Cardiac septum (tissue), 1 donor: Measurements from ENCODE around the gene NEDD4. TPM values are rescaled to one million over a fixed set of nuclear protein-coding genes. Genes with fewer than 3 reads are reported as not detected.
"Not testable (repeated sequence)": the region's sequence is repeated elsewhere in the genome, so short reads cannot be mapped to it uniquely, and the experiment has no call there.

ENCODE experiments used
- DNase-seq: peaks from one replicate; pipeline ENCODE4 v3.0.0-alpha.2; 2020; ENCODE audit warnings: low spot score
- intact Hi-C: fragments of 100-400 bp; cut with DNase I; formaldehyde crosslinking; loops from one replicate; pipeline ENCODE4 v1.14.0; 2022
- total RNA-seq: library from RNA; stranded (reverse); fragmentation: NEBNext Ultra II Directional; extraction: Animal tissue kit (Norgen Biotek cat#: 25700); gene quantifications from one replicate; pipeline ENCODE4 v1.2.1, GENCODE V29; 2021
- donor health status: DM: no; HTN: no; CAD: no.

NEDD4 gene
- total RNA-seq, 1 donor from 2014 or later = 10.5 TPM

GRCh38 chr15:55969582-55969981 is 23.8 kb downstream of the NEDD4 start:
- intact Hi-C loops = no loop called here
- no peak for DNase-seq

- intact Hi-C loops = no loop called here
- no peak for DNase-seq
These were observed 24.5 kb downstream of the NEDD4 start for GRCh38 chr15:55968923-55969322.

GRCh38 chr15:55965091-55965490 is 28.3 kb downstream of the NEDD4 start:
- no peak for DNase-seq
- intact Hi-C loops = no loop called here

- intact Hi-C loops = no loop called here
- no peak for DNase-seq
These were observed 32.5 kb downstream of the NEDD4 start for GRCh38 chr15:55960946-55961345.

- intact Hi-C loops = no loop called here
- DNase-seq = no peak
These were observed 33.5 kb downstream of the NEDD4 start for GRCh38 chr15:55959744-55960447.

GRCh38 chr15:55958349-55958748 is 35.1 kb downstream of the NEDD4 start:
- intact Hi-C loops = no loop called here
- no peak for DNase-seq

GRCh38 chr15:55954862-55955605 is 38.4 kb downstream of the NEDD4 start:
- no peak for DNase-seq
- intact Hi-C loops = no loop called here

- intact Hi-C loops, DNase-seq: not testable (repeated sequence)
These were observed 40.7 kb downstream of the NEDD4 start for GRCh38 chr15:55952501-55953274.

GRCh38 chr15:55944606-55945005 is 48.8 kb downstream of the NEDD4 start:
- DNase-seq, intact Hi-C loops: not testable (repeated sequence)

- intact Hi-C loops = no loop called here
- DNase-seq = no peak
These were observed 51.1 kb downstream of the NEDD4 start for GRCh38 chr15:55942332-55942731.

GRCh38 chr15:55937040-55937439 is 56.4 kb downstream of the NEDD4 start:
- intact Hi-C loops = no loop called here
- DNase-seq = no peak

GRCh38 chr15:55928955-55929354 is 64.5 kb downstream of the NEDD4 start:
- intact Hi-C loops = no loop called here
- no peak for DNase-seq

GRCh38 chr15:55921744-55922143 is 71.7 kb downstream of the NEDD4 start:
- intact Hi-C loops = no loop called here
- DNase-seq = no peak

- intact Hi-C loops = no loop called here
- no peak for DNase-seq
These were observed 75.5 kb downstream of the NEDD4 start for GRCh38 chr15:55917881-55918296.

- intact Hi-C loops = no loop called here
- no peak for DNase-seq
These were observed 76.6 kb downstream of the NEDD4 start for GRCh38 chr15:55916666-55917409.

- intact Hi-C loops = no loop called here
- DNase-seq = no peak
These were observed 77.4 kb downstream of the NEDD4 start for GRCh38 chr15:55915876-55916567.

GRCh38 chr15:55915221-55915620 is 78.2 kb downstream of the NEDD4 start:
- intact Hi-C loops = no loop called here
- DNase-seq = no peak

GRCh38 chr15:55914446-55914845 is 79.0 kb downstream of the NEDD4 start:
- no peak for DNase-seq
- intact Hi-C loops = no loop called here

- DNase-seq = no peak
- intact Hi-C loops = no loop called here
These were observed 80.4 kb downstream of the NEDD4 start for GRCh38 chr15:55912982-55913381.
